NT2/D1 (cell line): Measurements from ENCODE around the gene XYLT1.

Experiments
- SUZ12 ChIP-seq: IDR thresholded peaks from 2 replicates; pipeline ENCODE4 v1.6.1; 2011; ENCODE audit not compliant: insufficient read length, insufficient read depth; ENCODE audit errors: extremely low read depth
- YY1 ChIP-seq: IDR thresholded peaks from 2 replicates; pipeline ENCODE4 v1.6.1; 2011; ENCODE audit not compliant: insufficient read length, insufficient read depth
- ZNF274 ChIP-seq: IDR thresholded peaks from 2 replicates; pipeline ENCODE4 v1.6.1; 2011; ENCODE audit warnings: mild to moderate bottlenecking, low read depth, low read length

DNA sequence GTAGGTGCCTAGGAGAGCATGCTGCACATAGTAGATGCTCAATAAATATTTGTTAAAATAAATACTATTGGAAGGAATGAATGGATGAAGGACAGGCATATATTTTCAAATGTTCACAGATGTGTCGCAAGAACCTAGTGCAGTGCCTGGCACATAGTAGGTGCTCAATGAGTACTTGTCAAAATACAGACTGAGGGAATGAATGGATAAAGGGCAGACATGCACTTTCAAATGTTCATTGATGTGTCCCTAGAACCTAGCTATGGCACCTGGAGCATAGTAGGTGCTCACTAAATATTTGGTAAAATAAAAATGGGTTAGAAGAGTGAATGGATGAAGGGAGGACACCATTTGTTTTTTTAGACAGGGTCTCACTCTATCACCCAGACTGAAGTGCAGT is 26.1 kb downstream of the XYLT1 start:
- TF ChIP-seq SUZ12 (no peak), ZNF274 (no peak), YY1 (no peak)
